ENCODE results near the gene SFXN2. TPM values are rescaled to one million over a fixed set of nuclear protein-coding genes. Genes with fewer than 3 reads are reported as not detected.

Gene SFXN2
- total RNA-seq, 1 donor from 2014 or later, result 6.3 TPM

GRCh38 chr10:102791754-102792395 lies 77.4 kb downstream of the SFXN2 start:
- no peak for DNase-seq (ENCODE audit: low spot score)
- no peak overlapping the region for H3K4me3 Mint-ChIP-seq (ENCODE audit: unreplicated experiment)
- H3K4me1 Mint-ChIP-seq (ENCODE audit: unreplicated experiment), result no peaks in the 10 kb centered on the region
- H3K27ac Mint-ChIP-seq (ENCODE audit: unreplicated experiment), result no peak overlapping the region
- TF ChIP-seq CTCF (IDR thresholded peaks at IDR 0.05; ENCODE audit: unreplicated experiment), result no peak
- H3K27me3 Mint-ChIP-seq (ENCODE audit: unreplicated experiment), result no peaks in the 10 kb centered on the region
- peaks cover 7% of the 10 kb centered on the region for H3K36me3 Mint-ChIP-seq (ENCODE audit: low read depth, unreplicated experiment)
- H3K9me3 Mint-ChIP-seq (ENCODE audit: unreplicated experiment), result no peaks in the 10 kb centered on the region

Other genes with a start within 250 kb of the SFXN2 start
- 147 TPM for gene ACTR1A, start 211.9 kb upstream of the SFXN2 start, total RNA-seq (ENCODE audit: unreplicated experiment)
- 44.4 TPM for gene SUFU, start 210.7 kb upstream of the SFXN2 start, total RNA-seq (ENCODE audit: unreplicated experiment)
- 219 TPM for gene TRIM8, start 70.2 kb upstream of the SFXN2 start, total RNA-seq (ENCODE audit: unreplicated experiment)
- 9.0 TPM for gene ARL3, start 239 bp upstream of the SFXN2 start, total RNA-seq (ENCODE audit: unreplicated experiment)
- 49.4 TPM for gene WBP1L, start 29.3 kb downstream of the SFXN2 start, total RNA-seq (ENCODE audit: unreplicated experiment)
- gene CYP17A1, start 122.8 kb downstream of the SFXN2 start, total RNA-seq (ENCODE audit: unreplicated experiment), result not detected
- 10.7 TPM for gene BORCS7, start 139.6 kb downstream of the SFXN2 start, total RNA-seq (ENCODE audit: unreplicated experiment)
- 1.4 TPM for gene AS3MT, start 154.8 kb downstream of the SFXN2 start, total RNA-seq (ENCODE audit: unreplicated experiment)
- gene CNNM2, start 203.7 kb downstream of the SFXN2 start, total RNA-seq (ENCODE audit: unreplicated experiment), result 4.6 TPM

Data from endothelial cell (in vitro differentiated cells).